KMS-11 (cell line): ENCODE measurements around the gene IFT22.
"Not testable (repeated sequence)": the region's sequence is repeated elsewhere in the genome, so short reads cannot be mapped to it uniquely, and the experiment has no call there.

ENCODE experiments used
- H2AFZ ChIP-seq: fragments of 200-600 bp; sonication (generic); 2 replicates; pipeline ENCODE4 v1.6.1; 2016; ENCODE audit warnings: antibody characterized with exemption, mixed run types, low read depth
- H3K27ac ChIP-seq: fragments of 200-600 bp; sonication (generic); 2 replicates; pipeline ENCODE4 v1.6.1; 2016; ENCODE audit warnings: mild to moderate bottlenecking, mixed run types
- H3K27me3 ChIP-seq: fragments of 200-600 bp; sonication (generic); 2 replicates; pipeline ENCODE4 v1.6.1; 2017; ENCODE audit warnings: mild to moderate bottlenecking, low read depth, mixed run types, moderate library complexity; ENCODE audit not compliant: insufficient read depth
- H3K36me3 ChIP-seq: fragments of 200-600 bp; sonication (generic); 2 replicates; pipeline ENCODE4 v1.6.1; 2017; ENCODE audit warnings: mild to moderate bottlenecking, mixed run types; ENCODE audit not compliant: insufficient read depth
- H3K4me1 ChIP-seq: fragments of 200-600 bp; sonication (generic); 2 replicates; pipeline ENCODE4 v1.6.1; 2016; ENCODE audit warnings: mild to moderate bottlenecking, low read depth, mixed run types; ENCODE audit not compliant: poor library complexity, severe bottlenecking
- H3K4me2 ChIP-seq: fragments of 200-600 bp; sonication (generic); 2 replicates; pipeline ENCODE4 v1.7.0; 2016; ENCODE audit warnings: mild to moderate bottlenecking, mixed run types
- H3K4me3 ChIP-seq: fragments of 200-600 bp; sonication (generic); IDR thresholded peaks from 2 replicates; pipeline ENCODE4 v1.6.1; 2017; ENCODE audit warnings: low read depth, low read length, mixed read lengths; ENCODE audit not compliant: insufficient read depth
- H3K79me2 ChIP-seq: fragments of 200-600 bp; sonication (generic); 2 replicates; pipeline ENCODE4 v1.6.1; 2016; ENCODE audit warnings: low read depth, mixed run types; ENCODE audit not compliant: insufficient read depth
- H3K9ac ChIP-seq: fragments of 200-600 bp; sonication (generic); 2 replicates; pipeline ENCODE4 v1.6.1; 2016; ENCODE audit warnings: mild to moderate bottlenecking, mixed run types
- H4K20me1 ChIP-seq: fragments of 200-600 bp; sonication (generic); 2 replicates; pipeline ENCODE4 v1.6.1; 2016; ENCODE audit warnings: mild to moderate bottlenecking, mixed run types; ENCODE audit not compliant: insufficient read depth
- CTCF ChIP-seq: fragments of 200-600 bp; sonication (generic); conservative IDR thresholded peaks from 2 replicates; pipeline ENCODE4 v1.6.1; 2017; ENCODE audit warnings: low read depth, mild to moderate bottlenecking, antibody characterized with exemption, low read length, moderate library complexity, mixed read lengths

Gene IFT22

GRCh38 chr7:101271021-101271420 is 50.6 kb downstream of the IFT22 start:
- Histone ChIP-seq H3K9ac (no peak overlapping the region), H3K4me2 (no peak overlapping the region), H3K36me3 (no peaks in the 10 kb centered on the region), H3K4me3 (no peak overlapping the region), H3K27ac (no peak overlapping the region), H4K20me1 (no peaks in the 10 kb centered on the region), H3K27me3 (peaks cover 91% of the 10 kb centered on the region), H3K79me2 (no peaks in the 10 kb centered on the region), H3K4me1 (no peaks in the 10 kb centered on the region), H2AFZ (no peak overlapping the region)
- no peak for TF ChIP-seq CTCF

- H3K79me2 ChIP-seq, result no peaks in the 10 kb centered on the region
- peaks cover 91% of the 10 kb centered on the region for H3K27me3 ChIP-seq
- no peak overlapping the region for H2AFZ ChIP-seq
- no peaks in the 10 kb centered on the region for H4K20me1 ChIP-seq
- H3K36me3 ChIP-seq, result no peaks in the 10 kb centered on the region
- H3K27ac ChIP-seq, result no peak overlapping the region
- no peak for TF ChIP-seq CTCF
- H3K4me3 ChIP-seq, result no peak overlapping the region
- H3K4me2 ChIP-seq, result no peak overlapping the region
- no peak overlapping the region for H3K9ac ChIP-seq
- H3K4me1 ChIP-seq, result no peaks in the 10 kb centered on the region
These were observed 51.9 kb downstream of the IFT22 start for GRCh38 chr7:101269664-101270063.

GRCh38 chr7:101265622-101266516 is 55.7 kb downstream of the IFT22 start:
- H3K9ac ChIP-seq, result no peak overlapping the region
- H3K36me3 ChIP-seq, result no peaks in the 10 kb centered on the region
- no peak overlapping the region; the same call in 1 of the 2 replicates for H2AFZ ChIP-seq
- H3K79me2 ChIP-seq, result no peaks in the 10 kb centered on the region
- H3K4me2 ChIP-seq, result no peak overlapping the region
- TF ChIP-seq CTCF, result no peak
- no peak overlapping the region for H3K27ac ChIP-seq
- no peak overlapping the region for H3K4me3 ChIP-seq
- H3K4me1 ChIP-seq, result no peaks in the 10 kb centered on the region
- no peaks in the 10 kb centered on the region for H4K20me1 ChIP-seq
- H3K27me3 ChIP-seq, result peaks cover 92% of the 10 kb centered on the region

GRCh38 chr7:101264102-101264706 is 57.4 kb downstream of the IFT22 start:
- not testable (repeated sequence) for H3K4me2 ChIP-seq, H3K4me3 ChIP-seq, H3K4me1 ChIP-seq, H3K27ac ChIP-seq, H3K36me3 ChIP-seq, H2AFZ ChIP-seq, H3K9ac ChIP-seq, H3K79me2 ChIP-seq, H4K20me1 ChIP-seq
- peaks cover 94% of the 10 kb centered on the region for H3K27me3 ChIP-seq
